Measurements from ENCODE around the gene SUGCT. TPM values are rescaled to one million over a fixed set of nuclear protein-coding genes. Genes with fewer than 3 reads are reported as not detected.

Gene SUGCT
- total RNA-seq, 2 experiments from 2014 or later: not detected

DNA sequence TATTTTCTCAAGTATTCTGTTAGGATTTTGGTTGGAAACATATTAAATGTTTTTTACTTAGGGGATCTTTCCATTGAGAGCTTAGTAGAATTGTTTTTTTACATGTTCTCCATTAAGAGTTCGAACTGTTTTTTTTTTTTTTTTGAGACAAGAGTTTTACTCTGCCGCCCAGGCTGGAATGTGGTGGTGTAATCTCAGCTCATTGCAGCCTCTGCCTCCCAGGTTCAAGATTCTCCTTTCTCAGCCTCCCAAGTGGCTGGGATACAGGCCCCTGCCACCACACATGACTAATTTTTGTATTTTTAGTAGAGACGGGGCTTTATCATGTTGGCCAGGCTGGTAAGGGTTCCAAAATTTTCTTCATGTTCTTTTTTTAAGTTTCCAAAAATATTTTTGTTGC is 33.6 kb upstream of the SUGCT start:
- no peak for DNase-seq (ENCODE audit: low spot score)
- intact Hi-C loops (cut with micrococcal nuclease; ENCODE audit: unreplicated experiment): no loop called here
- 0 out of 2 replicates have a peak, but pooled peaks cover 2% of the 10 kb centered on the region for H4K20me1 ChIP-seq (ENCODE audit: insufficient read depth, low read length)
- H3K9me3 ChIP-seq (ENCODE audit: low read length): no peaks in the 10 kb centered on the region
- no peaks in the 10 kb centered on the region for H3K9me2 ChIP-seq (ENCODE audit: insufficient read depth, low read length)
- H3K36me3 ChIP-seq (ENCODE audit: insufficient read depth, low read length): peaks cover 20% of the 10 kb centered on the region
- H3K4me3 ChIP-seq (ENCODE audit: low read depth, low read length, poor library complexity, severe bottlenecking): no peak overlapping the region
- ChIA-PET CTCF (ENCODE audit: unreplicated experiment) (no interaction called here), POLR2A (interaction anchor here (0.7 to 1.6 kb wide), 3 partner anchors 8 to 104 kb away, joined by 3 read pairs; no protein-coding TSS in a partner anchor)
- TF ChIP-seq, protein P1, sequence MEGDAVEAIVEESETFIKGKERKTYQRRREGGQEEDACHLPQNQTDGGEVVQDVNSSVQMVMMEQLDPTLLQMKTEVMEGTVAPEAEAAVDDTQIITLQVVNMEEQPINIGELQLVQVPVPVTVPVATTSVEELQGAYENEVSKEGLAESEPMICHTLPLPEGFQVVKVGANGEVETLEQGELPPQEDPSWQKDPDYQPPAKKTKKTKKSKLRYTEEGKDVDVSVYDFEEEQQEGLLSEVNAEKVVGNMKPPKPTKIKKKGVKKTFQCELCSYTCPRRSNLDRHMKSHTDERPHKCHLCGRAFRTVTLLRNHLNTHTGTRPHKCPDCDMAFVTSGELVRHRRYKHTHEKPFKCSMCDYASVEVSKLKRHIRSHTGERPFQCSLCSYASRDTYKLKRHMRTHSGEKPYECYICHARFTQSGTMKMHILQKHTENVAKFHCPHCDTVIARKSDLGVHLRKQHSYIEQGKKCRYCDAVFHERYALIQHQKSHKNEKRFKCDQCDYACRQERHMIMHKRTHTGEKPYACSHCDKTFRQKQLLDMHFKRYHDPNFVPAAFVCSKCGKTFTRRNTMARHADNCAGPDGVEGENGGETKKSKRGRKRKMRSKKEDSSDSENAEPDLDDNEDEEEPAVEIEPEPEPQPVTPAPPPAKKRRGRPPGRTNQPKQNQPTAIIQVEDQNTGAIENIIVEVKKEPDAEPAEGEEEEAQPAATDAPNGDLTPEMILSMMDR (conservative IDR thresholded peaks at IDR 0.05; ENCODE audit: low read length): no peak
- TF ChIP-seq EZH2phosphoT487 (IDR thresholded peaks at IDR 0.05; ENCODE audit: borderline replicate concordance, low read depth, low read length): no peak
- no peak overlapping the region for H3K4me2 ChIP-seq (ENCODE audit: low read length)
- no TSS peak for BruUV-seq (replicated peaks)
- H3K4me1 ChIP-seq (ENCODE audit: insufficient read depth, low read length, poor library complexity, severe bottlenecking): no peaks in the 10 kb centered on the region
- H3K79me2 ChIP-seq (ENCODE audit: insufficient read depth, low read depth, low read length): no peaks in the 10 kb centered on the region
- H3K27ac ChIP-seq (ENCODE audit: low read depth, low read length, poor library complexity, severe bottlenecking): no peak overlapping the region
- H2AFZ ChIP-seq (ENCODE audit: low read length): no peak overlapping the region

DNA sequence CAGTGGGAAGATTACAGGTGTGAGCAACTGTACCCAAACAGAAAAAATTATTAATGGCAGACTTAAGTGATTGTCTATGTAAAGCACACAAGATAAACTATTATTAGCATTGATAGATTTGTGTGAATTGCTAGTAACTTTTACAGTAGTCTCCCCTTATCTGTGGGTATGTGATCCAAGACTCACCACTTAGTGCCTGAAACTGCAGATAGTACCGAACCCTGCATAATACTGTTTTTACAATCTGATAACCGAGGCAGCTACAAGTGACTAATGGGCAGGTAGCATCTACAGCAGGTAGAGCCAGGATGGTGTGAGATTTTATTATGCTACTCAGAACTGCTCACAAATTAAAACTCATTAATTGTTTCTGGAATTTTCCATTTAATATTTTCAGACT is 31.9 kb upstream of the SUGCT start:
- no peak for TF ChIP-seq EZH2phosphoT487 (IDR thresholded peaks at IDR 0.05; ENCODE audit: borderline replicate concordance, low read depth, low read length)
- TF ChIP-seq, protein P1 (conservative IDR thresholded peaks at IDR 0.05; ENCODE audit: low read length): no peak
- H2AFZ ChIP-seq (ENCODE audit: low read length): no peak overlapping the region
- no TSS peak for BruUV-seq (replicated peaks)
- no peak for DNase-seq (ENCODE audit: low spot score)
- no peak overlapping the region for H3K4me2 ChIP-seq (ENCODE audit: low read length)
- no peak overlapping the region for H3K27ac ChIP-seq (ENCODE audit: low read depth, low read length, poor library complexity, severe bottlenecking)
- no peaks in the 10 kb centered on the region for H4K20me1 ChIP-seq (ENCODE audit: insufficient read depth, low read length)
- CTCF ChIA-PET (ENCODE audit: unreplicated experiment): no interaction called here
- intact Hi-C loops (cut with micrococcal nuclease; ENCODE audit: unreplicated experiment): no loop called here
- no peaks in the 10 kb centered on the region for H3K79me2 ChIP-seq (ENCODE audit: insufficient read depth, low read depth, low read length)
- POLR2A ChIA-PET: interaction anchor here (1.0 to 1.6 kb wide), 2 partner anchors 18 to 26 kb away, joined by 3 read pairs; no protein-coding TSS in a partner anchor
- no peaks in the 10 kb centered on the region for H3K9me2 ChIP-seq (ENCODE audit: insufficient read depth, low read length)
- no peaks in the 10 kb centered on the region for H3K9me3 ChIP-seq (ENCODE audit: low read length)
- no peak overlapping the region for H3K4me3 ChIP-seq (ENCODE audit: low read depth, low read length, poor library complexity, severe bottlenecking)
- H3K36me3 ChIP-seq (ENCODE audit: insufficient read depth, low read length): peaks cover 4% of the 10 kb centered on the region; the same call in 1 of the 2 replicates
- H3K4me1 ChIP-seq (ENCODE audit: insufficient read depth, low read length, poor library complexity, severe bottlenecking): no peaks in the 10 kb centered on the region

DNA sequence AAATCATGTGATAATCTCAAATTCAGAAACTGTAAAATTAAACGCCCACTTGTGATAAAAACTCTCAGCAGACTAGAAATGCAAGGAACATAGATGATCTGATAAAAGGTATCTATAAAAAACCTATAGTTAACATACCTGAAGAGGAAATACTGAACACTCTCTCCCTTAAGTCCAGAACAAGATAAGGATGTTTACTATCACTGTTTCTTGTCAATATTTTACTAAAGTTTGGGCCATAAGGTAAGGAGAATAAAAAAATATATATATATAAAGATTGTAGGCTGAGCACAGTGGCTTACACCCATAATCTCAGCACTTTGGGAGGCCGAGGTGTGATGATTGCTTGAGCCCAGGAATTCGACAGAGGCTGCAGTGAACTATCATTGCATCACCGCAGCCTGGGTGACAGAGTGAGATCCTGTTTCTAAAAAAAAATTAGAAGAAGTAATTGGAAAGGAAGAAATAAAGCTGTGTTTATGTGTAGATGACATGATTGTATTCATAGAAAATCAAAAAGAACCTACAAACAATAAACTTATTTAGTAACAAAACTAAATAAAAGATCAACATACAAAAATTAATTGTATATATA is 28.8 kb upstream of the SUGCT start:
- no TSS peak for BruUV-seq (replicated peaks)
- TF ChIP-seq EZH2phosphoT487 (IDR thresholded peaks at IDR 0.05; ENCODE audit: borderline replicate concordance, low read depth, low read length): no peak
- TF ChIP-seq, protein P1 (conservative IDR thresholded peaks at IDR 0.05; ENCODE audit: low read length): no peak

More for the DNA sequence above, 28.8 kb upstream of the SUGCT start:
- H2AFZ ChIP-seq (ENCODE audit: low read length): no peak overlapping the region
- no peak overlapping the region for H3K4me2 ChIP-seq (ENCODE audit: low read length)
- H4K20me1 ChIP-seq (ENCODE audit: insufficient read depth, low read length): no peaks in the 10 kb centered on the region
- no peak overlapping the region for H3K4me3 ChIP-seq (ENCODE audit: low read depth, low read length, poor library complexity, severe bottlenecking)
- no peak overlapping the region for H3K27ac ChIP-seq (ENCODE audit: low read depth, low read length, poor library complexity, severe bottlenecking)
- H3K9me3 ChIP-seq (ENCODE audit: low read length): no peaks in the 10 kb centered on the region
- H3K79me2 ChIP-seq (ENCODE audit: insufficient read depth, low read depth, low read length): no peaks in the 10 kb centered on the region
- H3K4me1 ChIP-seq (ENCODE audit: insufficient read depth, low read length, poor library complexity, severe bottlenecking): no peaks in the 10 kb centered on the region
- CTCF ChIA-PET (ENCODE audit: unreplicated experiment): no interaction called here
- no peaks in the 10 kb centered on the region for H3K36me3 ChIP-seq (ENCODE audit: insufficient read depth, low read length)
- POLR2A ChIA-PET: no interaction called here
- H3K9me2 ChIP-seq (ENCODE audit: insufficient read depth, low read length): no peaks in the 10 kb centered on the region
- DNase-seq (ENCODE audit: low spot score): no peak
- intact Hi-C loops (cut with micrococcal nuclease; ENCODE audit: unreplicated experiment): no loop called here

Data from OCI-LY7 (cell line).